Stimulated activated CD4-positive, alpha-beta T cell treated with anti-CD3 and anti-CD28 coated beads, TNF-alpha, amount 100 ng/mL, for 48 hours (primary cell): ENCODE data around the gene MAL.
"Not testable (repeated sequence)": the region's sequence is repeated elsewhere in the genome, so short reads cannot be mapped to it uniquely, and the experiment has no call there.

Experiments used
- DNase-seq, 3 donors: peaks; one replicate each; pipeline ENCODE4 v3.0.0-alpha.2; 2020; ENCODE audit warnings: low read depth in 3 of 3

MAL gene

GRCh38 chr2:95032868-95033603 lies 7.5 kb downstream of the MAL start:
- DNase-seq: no peak

- no peak for DNase-seq
Measured at GRCh38 chr2:95034221-95034620, 8.7 kb downstream of the MAL start.

GRCh38 chr2:95034818-95035217 lies 9.3 kb downstream of the MAL start:
- DNase-seq: no peak

GRCh38 chr2:95036596-95037383 lies 11.3 kb downstream of the MAL start:
- no peak for DNase-seq

- DNase-seq: no peak
Measured at GRCh38 chr2:95037384-95037839, 11.9 kb downstream of the MAL start.

GRCh38 chr2:95037841-95038585 lies 12.5 kb downstream of the MAL start:
- DNase-seq: not testable (repeated sequence)

- no peak for DNase-seq
Measured at GRCh38 chr2:95038635-95039298, 13.3 kb downstream of the MAL start.

- DNase-seq: no peak
Measured at GRCh38 chr2:95039363-95039762, 13.9 kb downstream of the MAL start.

GRCh38 chr2:95039978-95040377 lies 14.5 kb downstream of the MAL start:
- DNase-seq: no peak

- no peak for DNase-seq
Measured at GRCh38 chr2:95040426-95040825, 14.9 kb downstream of the MAL start.

- no peak for DNase-seq
Measured at GRCh38 chr2:95041060-95041823, 15.7 kb downstream of the MAL start.

- no peak for DNase-seq
Measured at GRCh38 chr2:95041824-95042442, 16.4 kb downstream of the MAL start.

GRCh38 chr2:95042472-95043271 lies 17.2 kb downstream of the MAL start:
- no peak for DNase-seq

- DNase-seq: no peak
Measured at GRCh38 chr2:95043300-95044093, 18.0 kb downstream of the MAL start.

- DNase-seq: no peak
Measured at GRCh38 chr2:95044601-95045000, 19.1 kb downstream of the MAL start.

- DNase-seq: no peak
Measured at GRCh38 chr2:95046371-95047112, 21.0 kb downstream of the MAL start.

- DNase-seq: no peak
Measured at GRCh38 chr2:95047629-95048510, 22.4 kb downstream of the MAL start.
